GM12878 (cell line): ENCODE measurements around the gene SEC14L1. TPM values are rescaled to one million over a fixed set of nuclear protein-coding genes. Genes with fewer than 3 reads are reported as not detected.

Experiments used
- BMI1 ChIP-seq: fragments of 450-650 bp; IDR thresholded peaks from 2 replicates; pipeline ENCODE4 v1.6.1; 2016; ENCODE audit warnings: mild to moderate bottlenecking, moderate library complexity, borderline replicate concordance
- CHD1 ChIP-seq: IDR thresholded peaks from 2 replicates; pipeline ENCODE4 v1.6.1; 2012; ENCODE audit warnings: low read depth, low read length, improper control_type of control experiment
- EP300 ChIP-seq, 2 experiments: fragments of 150-350 bp in 1 of 2; IDR thresholded peaks; 2 replicates each; pipeline ENCODE4 v1.6.1; 2011 to 2012; ENCODE audit warnings: low read depth in 2 of 2, low read length in 2 of 2, borderline replicate concordance in 1 of 2, improper control_type of control experiment in 1 of 2, inconsistent platforms in 1 of 2; ENCODE audit not compliant: control insufficient read depth in 1 of 2
- GABPA ChIP-seq: IDR thresholded peaks from 2 replicates; pipeline ENCODE4 v1.6.1; 2014; ENCODE audit warnings: antibody characterized with exemption, low read depth, mild to moderate bottlenecking, inconsistent platforms
- IKZF1 ChIP-seq: fragments of 450-650 bp; conservative IDR thresholded peaks from 2 replicates; pipeline ENCODE4 v1.6.1; 2017; ENCODE audit warnings: antibody characterized with exemption, mild to moderate bottlenecking
- IKZF2 ChIP-seq, 2 experiments: fragments of 450-650 bp; IDR thresholded peaks; 2 replicates each; pipeline ENCODE4 v1.6.1; 2017; ENCODE audit warnings: mild to moderate bottlenecking in 2 of 2, moderate library complexity in 2 of 2
- SIX5 ChIP-seq: IDR thresholded peaks from 2 replicates; pipeline ENCODE4 v1.6.1; 2011; ENCODE audit warnings: mild to moderate bottlenecking, low read depth, low read length, moderate library complexity; ENCODE audit not compliant: severe bottlenecking
- SREBF2 ChIP-seq: IDR thresholded peaks from 2 replicates; pipeline ENCODE4 v1.6.1; 2012; ENCODE audit warnings: mild to moderate bottlenecking, low read length
- TARDBP ChIP-seq: IDR thresholded peaks from 2 replicates; pipeline ENCODE4 v1.6.1; 2016; ENCODE audit warnings: borderline replicate concordance
- TCF7 ChIP-seq: IDR thresholded peaks from 2 replicates; pipeline ENCODE4 v1.6.1; 2014; ENCODE audit warnings: antibody characterized with exemption, borderline replicate concordance
- polyA plus RNA-seq, 11 experiments: library from polyadenylated mRNA; depleted of rRNA in 4 of 11; unstranded in 6 of 11; stranded (reverse) in 5 of 11; fragments of >200 nt; fragmentation: Nextera tagmentation in 4 of 11; fragmentation: Illumina TruSeq in 1 of 11; extraction: Ambion mirVana in 4 of 11; extraction: Trizol in 1 of 11; gene quantifications; 1 replicate in 1 of 11; 2 replicates in 10 of 11; pipeline versions ENCODE4 v1.2.1 to v1.2.3, GENCODE V29; 2011 to 2016; ENCODE audit warnings: inconsistent platforms in 2 of 11, missing spikeins in 2 of 11, low read depth in 1 of 11
- total RNA-seq, 4 experiments: library from RNA; depleted of rRNA in 3 of 4; stranded (reverse); fragments of >200 nt in 3 of 4; fragmentation: Illumina TruSeq in 1 of 4; extraction: Trizol in 1 of 4; gene quantifications; 2 replicates each; pipeline versions ENCODE4 v1.2.1 to v1.2.3, GENCODE V29; 2013 to 2021
- TF ChIP-seq, protein P1 (sequence below): fragments of 450-650 bp; IDR thresholded peaks from 2 replicates; pipeline ENCODE4 v1.6.1; 2017; ENCODE audit warnings: mild to moderate bottlenecking, low read depth, inconsistent platforms; ENCODE audit not compliant: poor library complexity, severe bottlenecking
- TF ChIP-seq, protein P2 (sequence below): IDR thresholded peaks from 2 replicates; pipeline ENCODE4 v1.6.1; 2012; ENCODE audit warnings: low read depth, low read length, improper control_type of control experiment
- TF ChIP-seq, protein P3 (sequence below): IDR thresholded peaks from 2 replicates; pipeline ENCODE4 v1.6.1; 2012; ENCODE audit warnings: improper control_type of control experiment, low read depth, low read length; ENCODE audit not compliant: insufficient replicate concordance
- TF ChIP-seq, protein P4 (sequence below): fragments of 450-650 bp; IDR thresholded peaks from 2 replicates; pipeline ENCODE4 v1.6.1; 2016; ENCODE audit warnings: mild to moderate bottlenecking, moderate library complexity, borderline replicate concordance
- TF ChIP-seq, protein P5 (sequence below): IDR thresholded peaks from 2 replicates; pipeline ENCODE4 v1.6.1; 2012; ENCODE audit warnings: low read depth, low read length, improper control_type of control experiment

SEC14L1 gene
- total and polyA plus RNA-seq, 10 of the 15 experiments (the other 5 are each of a cell fraction or from before 2014, with no cell fraction given), result 6.3 to 66.1 (median 33.5) TPM

DNA sequence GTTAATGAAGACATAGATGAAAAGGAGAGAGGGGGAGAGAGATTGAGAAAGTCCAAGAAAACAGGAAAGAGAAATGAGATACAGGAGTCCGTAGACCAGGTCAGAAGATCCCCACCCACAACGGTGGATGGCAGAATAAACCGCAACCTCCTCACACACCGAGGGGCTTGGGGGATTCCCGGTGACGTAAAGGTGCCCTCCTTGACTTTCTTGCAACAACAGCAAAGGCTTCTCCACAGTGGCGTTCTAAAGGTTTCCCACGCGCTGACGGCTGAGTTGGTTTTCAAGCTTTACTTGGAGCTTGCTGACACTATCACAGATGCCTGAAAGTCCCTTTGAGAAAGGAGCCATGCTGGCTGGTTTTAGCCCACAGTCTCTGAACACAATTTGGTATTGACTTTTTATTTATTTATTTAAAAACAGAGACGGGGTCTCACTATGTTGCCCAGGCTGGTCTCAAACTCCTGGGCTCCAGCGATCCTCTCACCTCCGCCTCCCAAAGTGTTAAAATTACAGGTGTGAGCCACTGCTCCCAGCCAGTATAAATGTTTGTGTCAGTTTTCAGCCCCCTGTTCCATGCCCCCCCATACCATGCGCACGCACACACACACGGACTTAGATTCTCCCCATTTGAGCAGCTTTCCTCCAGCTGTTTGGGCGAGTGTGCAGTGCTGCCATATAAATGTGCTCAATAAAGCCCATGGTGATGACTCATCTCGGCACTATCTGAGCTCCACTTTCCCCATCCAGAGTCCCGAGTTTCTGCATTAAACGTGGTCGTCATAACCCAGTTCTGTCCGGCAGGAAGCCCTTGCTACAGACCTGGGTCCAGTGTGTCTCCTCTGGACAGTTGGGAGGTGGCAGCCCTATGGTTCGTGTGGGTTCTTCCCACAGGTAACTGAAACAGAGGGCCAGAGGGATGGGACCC, 33.0 kb upstream of the SEC14L1 start (continued):
- peak; percentile 87 to 94 for TF ChIP-seq IKZF2 (IDR thresholded peaks at IDR 0.05)
- peak; percentile 85 for TF ChIP-seq IKZF1
- TF ChIP-seq, protein P1, sequence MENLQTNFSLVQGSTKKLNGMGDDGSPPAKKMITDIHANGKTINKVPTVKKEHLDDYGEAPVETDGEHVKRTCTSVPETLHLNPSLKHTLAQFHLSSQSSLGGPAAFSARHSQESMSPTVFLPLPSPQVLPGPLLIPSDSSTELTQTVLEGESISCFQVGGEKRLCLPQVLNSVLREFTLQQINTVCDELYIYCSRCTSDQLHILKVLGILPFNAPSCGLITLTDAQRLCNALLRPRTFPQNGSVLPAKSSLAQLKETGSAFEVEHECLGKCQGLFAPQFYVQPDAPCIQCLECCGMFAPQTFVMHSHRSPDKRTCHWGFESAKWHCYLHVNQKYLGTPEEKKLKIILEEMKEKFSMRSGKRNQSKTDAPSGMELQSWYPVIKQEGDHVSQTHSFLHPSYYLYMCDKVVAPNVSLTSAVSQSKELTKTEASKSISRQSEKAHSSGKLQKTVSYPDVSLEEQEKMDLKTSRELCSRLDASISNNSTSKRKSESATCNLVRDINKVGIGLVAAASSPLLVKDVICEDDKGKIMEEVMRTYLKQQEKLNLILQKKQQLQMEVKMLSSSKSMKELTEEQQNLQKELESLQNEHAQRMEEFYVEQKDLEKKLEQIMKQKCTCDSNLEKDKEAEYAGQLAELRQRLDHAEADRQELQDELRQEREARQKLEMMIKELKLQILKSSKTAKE, result peak; percentile 76
- peak; percentile 75 to 87; a peak in 3 of 4 replicates for TF ChIP-seq EP300 (IDR thresholded peaks at IDR 0.05; ENCODE audit: borderline replicate concordance in 1 of 2, control insufficient read depth in 1 of 2, low read depth in 2 of 2, low read length in 2 of 2)
- TF ChIP-seq, protein P2, sequence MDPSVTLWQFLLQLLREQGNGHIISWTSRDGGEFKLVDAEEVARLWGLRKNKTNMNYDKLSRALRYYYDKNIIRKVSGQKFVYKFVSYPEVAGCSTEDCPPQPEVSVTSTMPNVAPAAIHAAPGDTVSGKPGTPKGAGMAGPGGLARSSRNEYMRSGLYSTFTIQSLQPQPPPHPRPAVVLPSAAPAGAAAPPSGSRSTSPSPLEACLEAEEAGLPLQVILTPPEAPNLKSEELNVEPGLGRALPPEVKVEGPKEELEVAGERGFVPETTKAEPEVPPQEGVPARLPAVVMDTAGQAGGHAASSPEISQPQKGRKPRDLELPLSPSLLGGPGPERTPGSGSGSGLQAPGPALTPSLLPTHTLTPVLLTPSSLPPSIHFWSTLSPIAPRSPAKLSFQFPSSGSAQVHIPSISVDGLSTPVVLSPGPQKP, result no peak
- TF ChIP-seq, protein P3, sequence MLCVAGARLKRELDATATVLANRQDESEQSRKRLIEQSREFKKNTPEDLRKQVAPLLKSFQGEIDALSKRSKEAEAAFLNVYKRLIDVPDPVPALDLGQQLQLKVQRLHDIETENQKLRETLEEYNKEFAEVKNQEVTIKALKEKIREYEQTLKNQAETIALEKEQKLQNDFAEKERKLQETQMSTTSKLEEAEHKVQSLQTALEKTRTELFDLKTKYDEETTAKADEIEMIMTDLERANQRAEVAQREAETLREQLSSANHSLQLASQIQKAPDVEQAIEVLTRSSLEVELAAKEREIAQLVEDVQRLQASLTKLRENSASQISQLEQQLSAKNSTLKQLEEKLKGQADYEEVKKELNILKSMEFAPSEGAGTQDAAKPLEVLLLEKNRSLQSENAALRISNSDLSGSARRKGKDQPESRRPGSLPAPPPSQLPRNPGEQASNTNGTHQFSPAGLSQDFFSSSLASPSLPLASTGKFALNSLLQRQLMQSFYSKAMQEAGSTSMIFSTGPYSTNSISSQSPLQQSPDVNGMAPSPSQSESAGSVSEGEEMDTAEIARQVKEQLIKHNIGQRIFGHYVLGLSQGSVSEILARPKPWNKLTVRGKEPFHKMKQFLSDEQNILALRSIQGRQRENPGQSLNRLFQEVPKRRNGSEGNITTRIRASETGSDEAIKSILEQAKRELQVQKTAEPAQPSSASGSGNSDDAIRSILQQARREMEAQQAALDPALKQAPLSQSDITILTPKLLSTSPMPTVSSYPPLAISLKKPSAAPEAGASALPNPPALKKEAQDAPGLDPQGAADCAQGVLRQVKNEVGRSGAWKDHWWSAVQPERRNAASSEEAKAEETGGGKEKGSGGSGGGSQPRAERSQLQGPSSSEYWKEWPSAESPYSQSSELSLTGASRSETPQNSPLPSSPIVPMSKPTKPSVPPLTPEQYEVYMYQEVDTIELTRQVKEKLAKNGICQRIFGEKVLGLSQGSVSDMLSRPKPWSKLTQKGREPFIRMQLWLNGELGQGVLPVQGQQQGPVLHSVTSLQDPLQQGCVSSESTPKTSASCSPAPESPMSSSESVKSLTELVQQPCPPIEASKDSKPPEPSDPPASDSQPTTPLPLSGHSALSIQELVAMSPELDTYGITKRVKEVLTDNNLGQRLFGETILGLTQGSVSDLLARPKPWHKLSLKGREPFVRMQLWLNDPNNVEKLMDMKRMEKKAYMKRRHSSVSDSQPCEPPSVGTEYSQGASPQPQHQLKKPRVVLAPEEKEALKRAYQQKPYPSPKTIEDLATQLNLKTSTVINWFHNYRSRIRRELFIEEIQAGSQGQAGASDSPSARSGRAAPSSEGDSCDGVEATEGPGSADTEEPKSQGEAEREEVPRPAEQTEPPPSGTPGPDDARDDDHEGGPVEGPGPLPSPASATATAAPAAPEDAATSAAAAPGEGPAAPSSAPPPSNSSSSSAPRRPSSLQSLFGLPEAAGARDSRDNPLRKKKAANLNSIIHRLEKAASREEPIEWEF, result peak; percentile 9
- no peak for TF ChIP-seq TARDBP
- TF ChIP-seq BMI1, result peak; percentile 48; the same call in 1 of the 2 replicates
- TF ChIP-seq SREBF2, result no peak
- TF ChIP-seq, protein P4, sequence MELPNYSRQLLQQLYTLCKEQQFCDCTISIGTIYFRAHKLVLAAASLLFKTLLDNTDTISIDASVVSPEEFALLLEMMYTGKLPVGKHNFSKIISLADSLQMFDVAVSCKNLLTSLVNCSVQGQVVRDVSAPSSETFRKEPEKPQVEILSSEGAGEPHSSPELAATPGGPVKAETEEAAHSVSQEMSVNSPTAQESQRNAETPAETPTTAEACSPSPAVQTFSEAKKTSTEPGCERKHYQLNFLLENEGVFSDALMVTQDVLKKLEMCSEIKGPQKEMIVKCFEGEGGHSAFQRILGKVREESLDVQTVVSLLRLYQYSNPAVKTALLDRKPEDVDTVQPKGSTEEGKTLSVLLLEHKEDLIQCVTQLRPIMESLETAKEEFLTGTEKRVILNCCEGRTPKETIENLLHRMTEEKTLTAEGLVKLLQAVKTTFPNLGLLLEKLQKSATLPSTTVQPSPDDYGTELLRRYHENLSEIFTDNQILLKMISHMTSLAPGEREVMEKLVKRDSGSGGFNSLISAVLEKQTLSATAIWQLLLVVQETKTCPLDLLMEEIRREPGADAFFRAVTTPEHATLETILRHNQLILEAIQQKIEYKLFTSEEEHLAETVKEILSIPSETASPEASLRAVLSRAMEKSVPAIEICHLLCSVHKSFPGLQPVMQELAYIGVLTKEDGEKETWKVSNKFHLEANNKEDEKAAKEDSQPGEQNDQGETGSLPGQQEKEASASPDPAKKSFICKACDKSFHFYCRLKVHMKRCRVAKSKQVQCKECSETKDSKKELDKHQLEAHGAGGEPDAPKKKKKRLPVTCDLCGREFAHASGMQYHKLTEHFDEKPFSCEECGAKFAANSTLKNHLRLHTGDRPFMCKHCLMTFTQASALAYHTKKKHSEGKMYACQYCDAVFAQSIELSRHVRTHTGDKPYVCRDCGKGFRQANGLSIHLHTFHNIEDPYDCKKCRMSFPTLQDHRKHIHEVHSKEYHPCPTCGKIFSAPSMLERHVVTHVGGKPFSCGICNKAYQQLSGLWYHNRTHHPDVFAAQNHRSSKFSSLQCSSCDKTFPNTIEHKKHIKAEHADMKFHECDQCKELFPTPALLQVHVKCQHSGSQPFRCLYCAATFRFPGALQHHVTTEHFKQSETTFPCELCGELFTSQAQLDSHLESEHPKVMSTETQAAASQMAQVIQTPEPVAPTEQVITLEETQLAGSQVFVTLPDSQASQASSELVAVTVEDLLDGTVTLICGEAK, result no peak
- TF ChIP-seq, protein P5, sequence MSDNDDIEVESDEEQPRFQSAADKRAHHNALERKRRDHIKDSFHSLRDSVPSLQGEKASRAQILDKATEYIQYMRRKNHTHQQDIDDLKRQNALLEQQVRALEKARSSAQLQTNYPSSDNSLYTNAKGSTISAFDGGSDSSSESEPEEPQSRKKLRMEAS, result no peak
- no peak for TF ChIP-seq GABPA
- TF ChIP-seq SIX5, result no peak
- TF ChIP-seq CHD1, result no peak
- TF ChIP-seq TCF7, result 0 out of 2 replicates have a peak, but pooled peaks have one; percentile 59
